HG03108 (cell line): ENCODE results near the gene SKIL.
A peak's percentile ranks its signal among the peaks of the same experiment; 100 is the strongest.
"Not testable (repeated sequence)": the region's sequence is repeated elsewhere in the genome, so short reads cannot be mapped to it uniquely, and the experiment has no call there.

Source experiments
- ATAC-seq: cut with Tn5 transposase; IDR thresholded peaks from one replicate; pipeline ENCODE4 v1.9.1; 2021; ENCODE audit warnings: moderate library complexity; ENCODE audit not compliant: unreplicated experiment

The SKIL gene, protein sequence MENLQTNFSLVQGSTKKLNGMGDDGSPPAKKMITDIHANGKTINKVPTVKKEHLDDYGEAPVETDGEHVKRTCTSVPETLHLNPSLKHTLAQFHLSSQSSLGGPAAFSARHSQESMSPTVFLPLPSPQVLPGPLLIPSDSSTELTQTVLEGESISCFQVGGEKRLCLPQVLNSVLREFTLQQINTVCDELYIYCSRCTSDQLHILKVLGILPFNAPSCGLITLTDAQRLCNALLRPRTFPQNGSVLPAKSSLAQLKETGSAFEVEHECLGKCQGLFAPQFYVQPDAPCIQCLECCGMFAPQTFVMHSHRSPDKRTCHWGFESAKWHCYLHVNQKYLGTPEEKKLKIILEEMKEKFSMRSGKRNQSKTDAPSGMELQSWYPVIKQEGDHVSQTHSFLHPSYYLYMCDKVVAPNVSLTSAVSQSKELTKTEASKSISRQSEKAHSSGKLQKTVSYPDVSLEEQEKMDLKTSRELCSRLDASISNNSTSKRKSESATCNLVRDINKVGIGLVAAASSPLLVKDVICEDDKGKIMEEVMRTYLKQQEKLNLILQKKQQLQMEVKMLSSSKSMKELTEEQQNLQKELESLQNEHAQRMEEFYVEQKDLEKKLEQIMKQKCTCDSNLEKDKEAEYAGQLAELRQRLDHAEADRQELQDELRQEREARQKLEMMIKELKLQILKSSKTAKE

GRCh38 chr3:170357176-170358041 lies at the start of gene SKIL:
Gene SKIL, plus strand, starts transcription at chr3:170357715. Its CDS starts 2,617 bp downstream, at chr3:170360332.
- ATAC-seq = peak; percentile 45

DNA sequence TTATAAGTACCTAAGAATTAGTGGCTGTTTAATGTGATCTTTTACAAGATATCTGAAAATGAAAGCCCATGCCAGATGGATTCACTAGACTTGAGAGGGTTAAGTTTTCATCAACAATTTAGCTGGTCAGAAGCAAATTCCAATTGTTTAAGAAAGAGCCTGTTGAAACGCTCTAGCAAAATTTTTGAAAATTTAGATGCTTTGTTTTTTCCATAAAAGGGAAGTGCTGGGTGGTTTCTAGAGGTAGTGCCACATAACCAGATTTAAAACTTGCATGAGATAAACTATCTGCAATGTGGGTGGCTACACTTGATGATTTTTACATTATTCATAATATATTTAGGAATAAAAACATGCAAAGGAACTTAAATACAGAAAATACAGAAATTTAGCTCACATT lies 48.5 kb upstream of the SKIL start:
- no peak for ATAC-seq

DNA sequence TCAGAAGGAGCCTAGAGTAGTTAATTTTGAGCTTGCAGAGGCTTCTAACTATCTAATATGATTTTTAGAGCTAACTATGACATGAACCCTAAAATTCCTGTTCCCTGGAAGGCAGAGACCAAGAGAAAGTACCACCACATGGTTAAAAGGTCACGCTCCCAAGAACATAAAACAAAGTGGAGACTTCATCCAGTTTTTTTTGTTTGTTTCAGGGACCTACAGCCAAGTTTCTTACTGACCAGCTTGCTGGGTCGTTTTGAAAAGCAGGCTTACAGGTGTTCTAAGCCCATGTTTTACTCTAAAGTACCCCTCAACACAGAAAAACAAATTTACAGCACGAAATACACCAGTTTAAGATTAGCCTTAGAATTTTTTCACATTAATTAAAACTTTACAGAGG lies 39.6 kb upstream of the SKIL start:
- no peak for ATAC-seq

GRCh38 chr3:170320461-170321121 lies 36.9 kb upstream of the SKIL start:
- no peak for ATAC-seq

GRCh38 chr3:170321321-170322034 lies 36.0 kb upstream of the SKIL start:
- ATAC-seq = no peak

- ATAC-seq = no peak
These were observed 34.8 kb upstream of the SKIL start for GRCh38 chr3:170322566-170323269.

- ATAC-seq = no peak
These were observed 34.2 kb upstream of the SKIL start for GRCh38 chr3:170323331-170323730.

DNA sequence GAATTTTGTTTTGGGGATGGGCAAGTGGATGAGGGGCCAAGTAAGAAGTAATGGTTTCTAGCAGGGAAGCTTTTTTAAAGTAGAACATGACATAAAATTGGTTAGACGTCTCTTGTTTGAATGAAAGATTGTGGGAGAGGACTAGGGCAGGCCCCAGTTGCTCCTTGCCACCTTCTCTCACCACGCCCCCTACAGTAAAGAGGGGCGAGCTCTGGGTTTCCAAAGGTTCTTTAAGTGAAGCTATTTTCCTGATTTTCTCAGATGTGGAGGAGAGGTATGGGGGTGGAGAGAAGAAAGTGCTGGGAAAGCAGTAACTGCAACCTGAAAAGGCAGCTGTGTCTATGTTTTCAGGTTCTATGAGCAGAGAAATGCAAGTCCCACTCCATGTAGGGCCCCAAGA lies 32.6 kb upstream of the SKIL start:
- no peak for ATAC-seq

DNA sequence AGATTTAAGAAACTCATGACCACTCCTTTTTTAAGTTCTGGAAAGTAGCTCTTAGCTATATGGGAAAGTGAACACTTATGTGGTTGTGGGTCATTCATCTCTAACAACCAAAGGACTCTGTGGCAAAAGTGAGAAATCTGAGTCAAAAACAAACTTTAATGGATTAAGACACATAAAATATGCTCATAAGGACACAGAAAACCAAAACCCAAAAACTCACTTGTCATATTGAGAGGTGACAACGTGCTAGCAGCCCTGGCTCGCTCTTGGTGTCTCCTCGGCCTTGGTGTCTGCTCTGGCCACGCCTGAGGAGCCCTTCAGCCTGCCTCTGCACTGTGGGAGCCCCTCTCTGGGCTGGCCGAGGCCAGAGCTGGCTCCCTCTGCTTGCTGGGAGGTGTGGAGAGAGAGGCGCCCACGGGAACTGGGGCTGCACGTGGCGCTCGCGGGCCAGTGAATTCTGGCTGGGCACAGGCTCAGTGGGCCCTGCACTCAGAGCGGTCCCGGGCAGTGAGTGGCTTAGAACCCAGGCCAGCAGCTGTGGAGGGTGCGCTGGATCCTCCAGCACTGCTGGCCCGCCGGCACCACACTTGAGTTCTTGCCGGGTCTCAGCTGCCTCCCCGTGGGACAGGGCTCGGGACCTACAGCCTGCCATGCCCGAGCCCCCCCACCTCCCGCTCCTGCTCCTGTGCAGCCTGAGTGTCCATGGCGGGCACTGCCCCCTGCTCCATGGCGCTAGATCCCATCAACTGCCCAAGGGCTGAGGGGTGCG lies 30.3 kb upstream of the SKIL start:
- no peak for ATAC-seq

DNA sequence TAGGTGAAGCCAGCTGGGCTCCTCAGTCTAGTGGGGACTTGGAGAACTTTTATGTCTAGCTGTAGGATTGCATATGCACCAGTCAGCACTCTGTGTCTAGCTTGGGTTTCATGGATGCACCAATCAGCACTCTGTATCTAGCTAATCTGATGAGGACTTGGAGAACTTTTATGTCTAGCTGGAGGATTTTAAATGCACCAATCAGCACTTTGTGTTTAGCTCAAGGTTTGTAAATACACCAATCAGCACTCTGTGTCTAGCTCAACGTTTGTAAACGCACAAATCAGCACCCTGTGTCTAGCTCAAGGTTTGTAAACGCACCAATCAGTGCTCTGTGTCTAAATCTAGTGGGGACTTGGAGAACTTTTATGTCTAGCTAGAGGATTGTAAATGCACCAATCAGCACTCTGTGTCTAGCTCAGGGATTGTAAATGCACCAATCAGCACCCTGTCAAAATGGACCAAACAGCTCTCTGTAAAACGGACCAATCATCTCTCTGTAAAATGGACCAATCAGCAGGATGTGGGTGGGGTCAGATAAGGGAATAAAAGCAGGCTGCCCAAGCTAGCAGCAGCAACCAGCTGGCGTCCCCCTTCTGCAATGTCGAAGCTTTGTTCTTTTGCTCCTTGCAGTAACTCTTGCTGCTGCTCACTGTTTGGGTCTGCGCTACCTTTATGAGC lies 29.5 kb upstream of the SKIL start:
- not testable (repeated sequence) for ATAC-seq

DNA sequence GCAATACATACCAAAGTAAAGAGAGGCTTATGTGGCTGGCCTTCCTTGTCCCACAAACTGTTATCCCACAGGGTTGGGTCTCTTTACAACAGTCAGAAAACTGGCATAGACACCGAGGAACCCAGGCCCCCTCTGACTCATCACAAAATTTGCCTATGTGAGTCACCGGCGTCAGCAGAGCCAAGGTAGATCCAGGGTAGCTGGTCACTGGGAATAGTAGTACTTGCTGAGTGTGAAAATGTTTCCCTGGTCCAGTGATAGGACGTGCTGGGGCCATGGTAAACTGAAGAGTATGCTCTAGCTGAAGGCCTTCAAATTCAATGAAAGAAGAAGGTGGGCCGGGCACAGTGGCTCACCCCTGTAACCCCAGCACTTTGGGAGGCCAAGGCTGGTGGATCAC lies 27.1 kb upstream of the SKIL start:
- no peak for ATAC-seq

DNA sequence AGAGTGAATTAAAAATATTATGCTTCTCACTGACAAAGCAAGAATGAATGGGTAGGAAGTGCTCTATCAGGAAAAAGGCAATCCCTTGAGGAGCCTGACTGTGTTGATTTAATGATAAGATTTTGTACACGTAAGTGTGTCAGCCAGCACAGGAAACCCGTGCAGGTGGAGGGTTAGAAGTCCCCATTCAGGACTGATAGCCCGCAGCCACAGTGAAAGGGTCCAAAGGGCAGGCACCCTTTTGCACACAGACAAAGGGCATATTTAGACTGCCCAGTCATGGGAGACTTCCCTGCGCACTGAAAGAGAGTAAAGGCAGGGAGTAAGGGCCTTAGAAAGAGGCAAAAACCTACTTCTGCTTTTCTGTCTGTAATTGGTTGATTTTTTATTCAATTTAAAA lies 26.4 kb upstream of the SKIL start:
- ATAC-seq = peak; percentile 71

- no peak for ATAC-seq
These were observed 20.1 kb upstream of the SKIL start for GRCh38 chr3:170337420-170337819.

GRCh38 chr3:170338690-170339340 lies 18.7 kb upstream of the SKIL start:
- no peak for ATAC-seq

DNA sequence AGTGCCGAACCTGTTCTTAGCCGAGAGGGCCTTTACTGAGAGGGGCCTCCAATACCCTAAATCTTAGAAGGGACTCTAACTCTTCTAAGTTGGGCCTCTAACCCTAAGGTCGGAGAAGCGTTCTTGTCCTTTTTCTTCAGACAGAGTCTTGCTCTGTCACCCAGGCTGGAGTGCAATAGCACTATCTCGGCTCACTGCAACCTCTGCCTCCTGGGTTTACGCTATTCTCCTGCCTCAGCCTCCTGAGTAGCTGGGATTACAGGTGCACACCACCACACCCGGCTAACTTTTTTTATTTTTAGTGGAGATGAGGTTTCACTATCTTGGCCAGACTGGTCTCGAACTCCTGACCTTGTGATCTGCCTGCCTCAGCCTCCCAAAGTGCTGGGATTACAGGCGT lies 15.2 kb upstream of the SKIL start:
- not testable (repeated sequence) for ATAC-seq

DNA sequence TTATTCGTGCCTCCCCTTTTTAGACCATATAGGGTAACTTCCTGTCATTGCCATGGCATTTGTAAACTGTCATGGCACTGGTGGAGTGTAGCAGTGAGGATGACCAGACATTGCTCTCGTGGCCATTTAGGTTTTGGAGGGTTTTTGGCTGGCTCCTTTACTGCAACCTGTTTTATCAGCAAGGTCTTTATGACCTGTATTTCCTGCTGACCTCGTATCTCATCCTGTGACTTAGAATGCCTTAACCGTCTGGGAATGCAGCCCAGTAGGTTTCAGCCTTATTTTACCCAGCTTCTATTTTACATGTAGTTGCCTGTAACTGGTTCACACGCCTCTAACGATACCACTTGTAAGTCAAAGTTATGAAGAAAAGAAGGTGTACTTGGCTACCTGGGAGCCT lies 13.7 kb upstream of the SKIL start:
- ATAC-seq = not testable (repeated sequence)

DNA sequence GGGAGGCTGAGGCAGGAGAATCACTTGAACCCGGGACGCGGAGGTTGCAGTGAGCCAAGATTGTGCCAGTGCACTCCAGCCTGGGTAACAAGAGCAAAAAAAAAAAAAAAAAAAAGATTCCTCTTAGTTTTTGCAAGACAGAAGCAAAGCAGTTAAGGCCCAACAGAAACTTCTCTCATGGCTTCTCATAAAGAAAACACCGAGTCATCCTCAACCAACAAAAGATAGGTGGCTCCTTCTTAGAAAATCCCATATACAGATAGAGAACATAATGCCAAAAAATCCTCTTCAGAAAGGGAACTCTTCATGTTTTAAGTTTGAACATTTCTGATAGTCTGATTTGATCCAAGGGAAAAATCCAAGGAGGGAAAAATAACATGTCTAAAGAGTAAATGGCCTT lies 12.5 kb upstream of the SKIL start:
- ATAC-seq = no peak
